Stomach (tissue), 4 donors: ENCODE measurements around the gene EIF4EBP2.

Experiments used
- CTCF ChIP-seq, 7 experiments: fragments of 450-650 bp in 4 of 7; fragments of 200-600 bp in 3 of 7; sonication (generic) in 3 of 7; IDR thresholded peaks; one replicate each; pipeline ENCODE4 v1.5.1; 2016 to 2019; ENCODE audit warnings: antibody characterized with exemption in 7 of 7, control low read depth in 2 of 7, mild to moderate bottlenecking in 1 of 7
- EP300 ChIP-seq: sonication (generic); formaldehyde crosslinking; IDR thresholded peaks from one replicate; pipeline ENCODE4 v1.6.1; 2017; ENCODE audit warnings: antibody characterized with exemption
- POLR2A ChIP-seq, 4 donors: fragments of 450-650 bp; IDR thresholded peaks; one replicate each; pipeline ENCODE4 v1.6.1; 2016; ENCODE audit warnings: antibody characterized with exemption in 4 of 4, control low read depth in 2 of 4, mild to moderate bottlenecking in 1 of 4, moderate library complexity in 1 of 4

- no peak for TF ChIP-seq CTCF (IDR thresholded peaks at IDR 0.05)
- no peak for TF ChIP-seq EP300
- no peak for TF ChIP-seq POLR2A (IDR thresholded peaks at IDR 0.05)
These were observed 8.4 kb downstream of the EIF4EBP2 start for GRCh38 chr10:70412356-70412755.
